NCI-H226 (cell line): ENCODE results near the gene PIK3R6.
"Not testable (repeated sequence)": the region's sequence is repeated elsewhere in the genome, so short reads cannot be mapped to it uniquely, and the experiment has no call there.

ENCODE experiments used
- DNase-seq: peaks from one replicate; pipeline ENCODE4 v3.0.0-alpha.2; 2015

PIK3R6 gene

DNA sequence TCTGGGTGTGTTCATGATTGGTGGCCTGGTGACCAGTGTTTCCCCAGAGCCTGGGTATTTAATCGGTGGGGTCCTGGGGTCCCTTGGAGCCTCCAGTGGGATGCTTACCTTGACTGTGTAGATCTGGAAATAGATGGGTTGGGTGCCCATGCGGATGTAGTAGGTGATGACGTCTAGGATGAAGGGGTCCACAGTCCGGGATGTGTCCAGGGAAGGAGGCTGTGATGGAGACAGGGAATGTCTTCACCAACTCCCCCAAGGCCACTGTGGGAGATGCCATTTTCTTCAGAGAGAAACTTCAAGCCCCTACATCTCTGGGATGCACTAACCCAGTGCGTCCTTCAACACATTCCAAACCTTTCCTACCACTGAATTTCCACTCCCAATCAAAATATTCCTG is 44.2 kb downstream of the PIK3R6 start:
- no peak for DNase-seq

DNA sequence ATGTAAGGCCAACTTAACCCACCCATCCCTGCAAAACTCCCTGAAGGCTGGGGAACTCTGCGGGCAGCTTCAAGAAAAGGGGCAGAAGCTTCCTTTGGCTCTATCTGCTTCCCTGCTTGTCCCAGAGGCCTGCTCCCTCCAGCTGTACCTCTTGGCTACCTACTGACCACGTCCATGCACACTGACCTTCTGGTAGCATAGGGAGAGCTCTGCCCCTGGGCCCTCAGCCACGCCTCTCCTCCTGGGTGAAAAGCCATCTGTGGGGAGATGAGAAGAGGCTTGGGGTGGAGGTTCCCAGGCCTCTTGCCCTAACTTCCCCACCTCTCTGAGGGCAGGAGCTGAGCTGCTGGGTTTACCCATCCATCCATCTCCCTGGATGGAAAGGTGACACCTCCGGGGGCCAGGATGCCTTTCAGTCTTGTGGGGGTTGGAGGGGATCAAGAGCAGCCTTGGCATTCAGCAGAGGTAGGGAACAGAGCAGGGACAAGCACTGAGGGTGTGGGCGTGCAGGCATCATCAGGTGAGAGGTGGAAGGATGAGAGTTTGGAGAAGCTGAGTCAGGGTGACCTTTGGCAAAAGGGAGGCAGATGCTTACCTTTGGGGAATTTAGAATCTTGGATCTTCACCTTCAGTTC is 45.0 kb downstream of the PIK3R6 start:
- no peak for DNase-seq

DNA sequence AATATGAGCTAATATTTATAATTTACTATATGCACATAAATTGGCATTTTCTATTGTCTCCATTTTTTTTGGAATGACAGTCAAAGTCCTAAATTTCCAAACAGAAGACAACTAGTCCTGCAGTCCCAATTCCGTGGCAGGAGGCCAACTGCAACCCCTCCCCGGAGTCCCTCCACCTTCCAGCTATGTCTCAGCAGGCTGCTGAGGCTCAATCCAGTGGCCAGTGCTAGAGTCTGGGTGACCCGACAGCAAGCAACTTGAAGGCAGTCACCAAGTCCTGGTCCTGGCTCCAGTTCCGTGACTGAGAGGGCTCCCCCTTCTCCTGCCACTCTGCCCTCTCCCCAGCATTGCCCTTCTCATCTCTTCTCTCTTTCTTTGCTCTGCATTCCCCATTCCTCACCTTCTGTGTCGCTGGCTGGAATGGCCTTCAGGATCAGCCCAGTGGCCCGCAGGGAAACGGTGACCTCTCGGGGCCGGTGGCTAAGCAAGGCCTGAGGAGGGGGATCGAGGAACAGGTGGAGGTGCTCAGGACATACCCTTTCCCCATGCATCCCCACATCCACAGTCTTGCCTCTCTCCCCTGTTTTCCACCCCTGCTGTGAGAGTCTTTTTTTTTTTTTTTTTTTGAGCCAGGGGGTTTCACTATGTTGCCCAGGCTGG is 45.9 kb downstream of the PIK3R6 start:
- DNase-seq = no peak

DNA sequence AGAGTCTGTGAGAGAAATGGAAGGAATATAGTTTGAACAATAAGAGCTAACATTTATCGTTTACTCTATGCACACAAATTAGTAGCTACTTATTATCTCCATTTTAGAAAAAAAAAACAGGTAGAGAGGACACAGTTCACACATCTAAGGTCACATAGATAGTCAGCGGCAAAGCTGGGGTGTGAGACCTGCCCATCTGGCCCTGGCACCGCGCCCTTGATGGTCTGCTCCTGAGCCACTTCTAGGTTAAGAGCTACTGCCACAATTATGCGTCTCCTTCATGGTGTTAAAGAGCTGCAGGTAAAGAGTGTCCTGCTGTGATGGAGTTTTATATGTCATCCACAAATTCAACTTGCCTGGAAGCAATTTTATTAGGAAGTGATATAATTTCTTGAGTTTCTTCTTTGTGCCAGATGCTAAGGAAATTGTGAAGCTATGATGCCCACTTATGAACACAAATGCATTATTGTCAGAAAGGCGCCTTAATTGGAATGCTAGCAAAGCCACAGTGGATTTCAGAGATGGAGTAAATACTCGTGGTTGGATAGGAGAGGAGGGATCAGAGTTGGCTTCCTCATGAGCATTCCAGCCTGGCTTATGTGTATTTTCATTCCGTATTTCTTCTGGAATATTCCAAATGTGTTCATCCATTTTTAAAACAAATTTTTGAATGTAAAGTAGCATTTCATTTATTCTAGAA is 47.0 kb downstream of the PIK3R6 start:
- DNase-seq = no peak

- DNase-seq = no peak
Observed at GRCh38 chr17:8818654-8819330, 48.7 kb downstream of the PIK3R6 start.

DNA sequence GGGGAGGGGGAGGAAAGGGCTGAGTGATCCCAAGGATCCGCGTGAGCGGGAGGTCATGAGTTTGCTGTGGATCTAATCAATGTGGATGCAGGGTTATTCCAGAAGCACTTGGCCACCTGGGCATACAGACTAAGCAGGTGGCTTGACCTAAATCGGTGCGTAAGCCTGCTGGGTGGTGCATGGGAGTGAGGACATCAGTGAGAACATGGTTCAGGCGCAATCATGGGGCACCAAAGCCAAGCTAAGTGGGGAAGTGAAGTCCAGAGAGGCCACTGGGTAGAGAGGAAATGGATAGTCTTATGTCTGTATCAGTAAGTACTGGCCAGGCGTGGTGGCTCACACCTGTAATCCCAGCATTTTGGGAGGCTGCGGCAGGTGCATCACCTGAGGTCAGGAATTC is 49.4 kb downstream of the PIK3R6 start:
- DNase-seq = no peak

GRCh38 chr17:8806926-8807550 is 60.4 kb downstream of the PIK3R6 start:
- DNase-seq = peak; percentile 13

- no peak for DNase-seq
Observed at GRCh38 chr17:8806253-8806925, 61.1 kb downstream of the PIK3R6 start.

DNA sequence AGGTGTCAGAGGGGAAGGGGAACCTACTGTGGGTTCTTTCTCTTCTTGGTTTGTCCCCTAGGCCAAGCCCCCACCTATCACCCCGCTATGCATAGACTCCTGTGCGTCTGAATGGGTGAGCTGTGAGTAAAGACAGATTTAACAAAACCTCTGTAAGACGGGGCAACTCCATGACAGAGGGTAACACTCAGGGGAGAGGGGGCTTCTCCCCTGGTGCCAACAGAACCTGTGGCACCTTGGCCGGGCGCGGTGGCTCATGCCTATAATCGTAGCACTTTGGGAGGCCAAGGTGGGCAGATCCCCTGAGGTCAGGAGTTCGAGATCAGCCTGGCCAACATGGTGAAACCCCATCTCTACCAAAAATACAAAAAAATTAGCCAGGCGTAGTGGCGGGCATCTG is 62.1 kb downstream of the PIK3R6 start:
- DNase-seq = not testable (repeated sequence)

- no peak for DNase-seq
Observed at GRCh38 chr17:8803531-8804420, 63.7 kb downstream of the PIK3R6 start.

GRCh38 chr17:8801135-8801840 is 66.2 kb downstream of the PIK3R6 start:
- DNase-seq = no peak

- no peak for DNase-seq
Observed at GRCh38 chr17:8800656-8801055, 66.8 kb downstream of the PIK3R6 start.

- peak; percentile 72 for DNase-seq
Observed at GRCh38 chr17:8799570-8800212, 67.8 kb downstream of the PIK3R6 start.

DNA sequence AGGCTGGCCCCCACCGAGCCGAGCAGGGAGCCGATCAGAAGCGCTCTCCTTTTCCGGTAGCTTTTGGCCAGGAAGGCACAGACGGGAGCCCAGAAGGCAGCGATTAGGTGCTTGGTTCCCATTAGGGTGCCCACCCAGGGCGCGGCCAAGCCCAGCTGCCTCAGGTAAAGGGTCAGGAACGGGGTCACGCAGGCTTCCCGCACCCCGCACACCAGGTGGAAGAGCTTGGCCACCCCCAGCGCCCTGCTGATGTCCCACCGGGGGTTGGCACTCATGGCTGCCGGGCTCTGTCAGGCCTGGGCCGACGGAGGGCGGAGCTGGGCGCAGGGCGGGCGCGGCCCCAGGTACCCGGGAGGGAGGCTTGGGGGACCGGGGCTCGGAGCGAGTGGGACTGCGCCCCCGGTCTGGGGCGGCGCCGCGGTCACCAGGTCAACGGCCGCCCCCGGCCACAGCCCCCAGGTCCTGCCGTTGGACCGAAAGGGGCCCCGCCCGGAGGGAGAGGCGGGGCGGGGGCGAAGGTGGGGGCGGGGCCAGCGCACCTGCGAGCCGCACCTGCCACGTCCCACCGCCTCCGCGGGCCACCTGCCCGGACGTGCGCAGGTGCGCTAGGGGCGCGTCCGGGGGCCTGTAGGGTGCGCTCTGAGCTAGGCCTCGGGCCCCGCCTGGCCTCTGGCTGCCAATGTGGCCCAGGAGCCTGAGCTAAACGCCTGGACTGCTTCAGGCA is 68.5 kb downstream of the PIK3R6 start, which contains the start of gene MFSD6L:
TSS of gene MFSD6L (minus strand) at position 520 of the 724 bp plus-strand sequence. CDS start at position 275, 245 bp downstream.
- no peak for DNase-seq

DNA sequence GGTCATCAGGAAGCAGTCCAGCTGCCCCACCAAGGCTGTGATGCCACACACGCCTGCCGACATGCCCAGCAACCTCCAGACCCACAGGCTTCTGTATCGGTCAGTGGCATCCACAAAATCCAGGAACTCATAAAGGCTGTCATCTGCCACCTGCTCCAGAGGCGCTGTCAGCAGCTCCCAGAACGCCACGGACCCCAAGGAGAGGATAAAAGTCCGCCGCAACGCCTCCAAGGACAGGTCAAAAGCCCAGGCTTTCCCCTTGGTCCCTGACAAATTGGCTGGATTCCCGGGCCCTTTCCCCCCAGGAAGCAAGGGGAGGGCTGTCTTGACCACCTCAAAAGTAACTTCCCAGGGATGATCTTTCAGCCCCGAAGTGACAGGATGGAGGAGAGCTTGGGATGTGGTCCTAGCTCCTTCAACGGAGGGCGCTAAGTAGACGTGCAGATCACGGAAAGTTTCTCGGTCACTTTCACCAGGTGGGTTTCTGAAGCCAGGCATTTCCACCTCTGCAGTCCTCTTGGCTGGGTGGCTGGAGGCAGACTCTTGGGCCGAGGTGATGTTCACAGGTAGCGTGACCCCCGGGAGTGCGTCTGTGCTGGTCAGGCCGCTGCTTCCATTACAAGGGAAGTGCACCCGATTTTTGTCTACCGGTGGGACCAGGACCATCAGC is 69.2 kb downstream of the PIK3R6 start:
- no peak for DNase-seq

- DNase-seq = no peak
Observed at GRCh38 chr17:8797621-8798175, 69.8 kb downstream of the PIK3R6 start.

GRCh38 chr17:8794636-8795035 is 72.8 kb downstream of the PIK3R6 start:
- no peak for DNase-seq

- no peak for DNase-seq
Observed at GRCh38 chr17:8793649-8794048, 73.8 kb downstream of the PIK3R6 start.

DNA sequence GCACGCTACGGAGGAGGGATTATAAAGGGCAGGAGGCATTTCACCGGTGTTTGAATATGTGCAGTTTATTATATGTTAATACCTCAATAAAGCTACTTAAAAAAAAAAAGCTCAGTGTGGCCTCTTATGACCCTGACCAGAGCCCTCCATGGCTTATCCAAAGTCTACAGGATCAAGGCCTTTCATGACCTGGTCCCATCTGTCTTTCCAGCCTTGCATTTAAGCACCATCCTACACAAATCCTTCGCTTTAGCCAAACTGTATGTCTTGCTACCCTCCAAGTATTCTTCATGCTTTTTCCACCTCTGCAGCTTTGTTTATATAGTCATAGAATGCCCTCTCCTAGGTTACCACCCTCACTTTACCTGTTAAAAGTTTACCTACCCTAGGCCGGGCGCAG is 74.8 kb downstream of the PIK3R6 start:
- no peak for DNase-seq
